HG02885 (cell line): Measurements from ENCODE around the gene ZNF273.
"Not testable (repeated sequence)": the region's sequence is repeated elsewhere in the genome, so short reads cannot be mapped to it uniquely, and the experiment has no call there.

Experiments used
- ATAC-seq: cut with Tn5 transposase; IDR thresholded peaks from one replicate; pipeline ENCODE4 v1.9.1; 2021; ENCODE audit warnings: mild to moderate bottlenecking; ENCODE audit not compliant: unreplicated experiment, poor library complexity

ZNF273 gene

DNA sequence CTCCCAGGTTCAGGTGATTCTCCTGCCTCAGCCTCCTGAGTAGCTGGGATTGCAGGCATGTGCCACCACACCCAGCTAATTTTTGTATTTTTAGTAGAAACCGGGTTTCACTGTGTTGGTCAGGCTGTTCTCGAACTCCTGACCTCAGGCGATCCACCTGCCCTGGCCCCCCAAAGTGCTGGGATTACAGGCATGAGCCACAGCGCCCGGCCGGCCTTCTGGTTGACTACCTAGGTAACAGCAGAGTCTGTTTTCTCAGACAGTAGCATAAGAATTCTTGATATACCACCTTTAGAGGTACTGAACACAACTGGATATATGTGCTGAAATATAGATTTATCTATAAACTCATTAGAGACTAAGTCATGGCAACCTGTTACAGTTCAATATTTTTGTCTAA lies 36.9 kb downstream of the ZNF273 start:
- ATAC-seq: not testable (repeated sequence)

GRCh38 chr7:64944667-64945502 lies 41.8 kb downstream of the ZNF273 start:
- ATAC-seq: not testable (repeated sequence)

- ATAC-seq: no peak
These were observed 42.6 kb downstream of the ZNF273 start for GRCh38 chr7:64945503-64946175.

DNA sequence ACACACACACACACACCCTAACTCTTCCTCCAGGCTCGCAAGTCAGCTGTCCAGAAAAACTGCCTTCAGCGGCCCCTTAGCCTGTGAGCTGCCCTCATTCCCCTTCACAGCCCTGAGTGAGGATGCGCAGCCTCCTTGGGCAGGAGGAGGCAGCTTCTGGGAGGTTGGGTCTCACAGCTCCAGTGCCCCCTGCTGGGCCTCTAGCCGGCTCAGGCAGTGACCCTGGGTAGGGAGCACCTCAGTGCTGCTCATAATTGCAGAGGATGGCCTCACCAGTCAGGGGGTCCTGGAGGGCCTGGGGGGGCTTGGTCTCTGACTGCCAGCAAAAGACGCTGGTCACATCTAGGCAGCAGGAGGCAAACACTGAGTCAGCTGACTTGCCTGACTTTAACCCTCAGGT lies 43.7 kb downstream of the ZNF273 start:
- ATAC-seq: no peak

- ATAC-seq: no peak
These were observed 44.4 kb downstream of the ZNF273 start for GRCh38 chr7:64947252-64948000.

GRCh38 chr7:64948774-64949173 lies 45.7 kb downstream of the ZNF273 start:
- ATAC-seq: not testable (repeated sequence)

DNA sequence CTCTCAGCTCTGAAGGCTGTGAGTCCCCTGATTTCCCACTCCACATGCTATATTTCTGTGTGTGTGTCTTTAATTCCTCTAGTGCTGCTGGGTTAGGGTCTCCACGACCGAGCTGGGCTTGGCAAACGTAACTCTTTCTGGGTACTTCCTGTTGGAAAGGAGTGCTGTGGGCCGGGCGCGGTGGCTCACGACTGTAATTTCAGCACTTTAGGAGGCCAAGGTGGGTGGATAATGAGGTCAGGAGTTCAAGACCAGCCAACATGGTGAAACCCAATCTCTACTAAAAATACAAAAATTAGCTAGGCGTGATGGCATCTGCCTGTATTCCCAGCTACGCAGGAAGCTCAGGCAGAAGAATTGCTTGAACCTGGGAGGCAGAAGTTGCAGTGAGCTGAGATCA lies 47.6 kb downstream of the ZNF273 start:
- ATAC-seq: not testable (repeated sequence)

- peak; percentile 74 for ATAC-seq
These were observed 48.3 kb downstream of the ZNF273 start for GRCh38 chr7:64951250-64951848.

- no peak for ATAC-seq
These were observed 56.1 kb downstream of the ZNF273 start for GRCh38 chr7:64959072-64959747.

DNA sequence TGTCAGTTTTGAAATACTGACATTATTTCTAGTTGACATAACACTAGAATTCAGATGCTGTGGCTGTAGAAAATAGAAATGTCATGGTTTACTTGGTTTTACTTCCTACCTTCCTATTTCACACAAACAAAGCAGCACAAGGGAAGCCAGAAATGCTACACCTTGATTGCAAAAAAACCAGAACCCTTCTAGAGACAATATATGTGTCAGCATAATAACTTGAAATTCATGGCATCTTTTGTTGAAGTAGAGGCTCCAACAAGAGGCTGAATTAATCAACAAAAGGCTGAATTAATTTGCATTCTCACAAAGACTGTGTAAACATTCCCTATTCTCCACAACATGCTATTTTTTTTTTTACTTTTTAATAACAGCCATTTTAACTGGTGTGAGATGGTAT lies 62.5 kb downstream of the ZNF273 start:
- ATAC-seq: no peak

GRCh38 chr7:64978497-64979203 lies 75.6 kb downstream of the ZNF273 start:
- no peak for ATAC-seq
